Naive thymus-derived CD4-positive, alpha-beta T cell (primary cell): ENCODE measurements around the gene NDUFV3. TPM values are rescaled to one million over a fixed set of nuclear protein-coding genes. Genes with fewer than 3 reads are reported as not detected.
"Not testable (repeated sequence)": the region's sequence is repeated elsewhere in the genome, so short reads cannot be mapped to it uniquely, and the experiment has no call there.

Experiments
- ATAC-seq: fragments of 150-1000 bp; cut with Tn5 transposase; 2 replicates; pipeline ENCODE4 v1.10.0; 2021; ENCODE audit warnings: mild to moderate bottlenecking, moderate library complexity
- CTCF ChIA-PET: fragments of 350-600 bp; sonication (Branson Sonifier 250); formaldehyde crosslinking; loops from one replicate; lab custom pipeline; 2021; ENCODE audit warnings: antibody characterized with exemption; lab: Charles Lee
- POLR2A ChIA-PET: fragments of 350-600 bp; sonication (Branson Sonifier 250); formaldehyde crosslinking; loops from one replicate; lab custom pipeline; 2021; ENCODE audit warnings: antibody characterized with exemption, inconsistent platforms; lab: Charles Lee
- DNase-seq, 9 donors: peaks; one replicate each; pipeline versions ENCODE4 v3.0.0 to v3.0.0-alpha.2; 2020 to 2022; ENCODE audit warnings: mixed read lengths in 1 of 9
- H3K27ac ChIP-seq: one replicate; pipeline ENCODE4 v1.7.0; 2013; ENCODE audit warnings: mild to moderate bottlenecking, low read depth, low read length, moderate library complexity
- H3K27me3 ChIP-seq, 2 donors: one replicate each; pipeline ENCODE4 v1.7.0; 2013; ENCODE audit warnings: low read length in 2 of 2, mild to moderate bottlenecking in 2 of 2, moderate library complexity in 2 of 2; ENCODE audit not compliant: control insufficient read depth in 2 of 2, insufficient read depth in 2 of 2
- H3K36me3 ChIP-seq, 3 experiments: 1 replicate in 2 of 3; 2 replicates in 1 of 3; pipeline ENCODE4 v1.7.0; 2013; ENCODE audit warnings: low read length in 3 of 3, mild to moderate bottlenecking in 3 of 3, moderate library complexity in 1 of 3; ENCODE audit not compliant: insufficient read depth in 3 of 3, control insufficient read depth in 2 of 3
- H3K4me1 ChIP-seq, 2 donors: one replicate each; pipeline ENCODE4 v1.7.0; 2013; ENCODE audit warnings: low read length in 2 of 2, mild to moderate bottlenecking in 2 of 2, moderate library complexity in 1 of 2; ENCODE audit not compliant: control insufficient read depth in 2 of 2, insufficient read depth in 2 of 2
- H3K4me3 ChIP-seq: 2 replicates; pipeline ENCODE4 v1.7.0; 2013; ENCODE audit warnings: mild to moderate bottlenecking, low read length
- H3K9me3 ChIP-seq, 3 experiments: 1 replicate in 2 of 3; 2 replicates in 1 of 3; pipeline ENCODE4 v1.7.0; 2013; ENCODE audit warnings: low read length in 3 of 3; ENCODE audit not compliant: control insufficient read depth in 2 of 3
- H3K27ac Mint-ChIP-seq, 9 donors: one replicate each; pipeline ENCODE4 v1.8.0; 2020 to 2022; ENCODE audit warnings: mixed read lengths in 9 of 9, mild to moderate bottlenecking in 8 of 9, moderate library complexity in 5 of 9, inconsistent platforms in 2 of 9
- H3K27me3 Mint-ChIP-seq, 5 donors: one replicate each; pipeline ENCODE4 v1.8.0; 2021 to 2022; ENCODE audit warnings: mixed read lengths in 5 of 5, mild to moderate bottlenecking in 1 of 5
- H3K36me3 Mint-ChIP-seq, 5 donors: one replicate each; pipeline ENCODE4 v1.8.0; 2020 to 2022; ENCODE audit warnings: mixed read lengths in 5 of 5, mild to moderate bottlenecking in 3 of 5, inconsistent platforms in 1 of 5
- H3K4me1 Mint-ChIP-seq, 7 donors: one replicate each; pipeline ENCODE4 v1.8.0; 2020 to 2022; ENCODE audit warnings: mixed read lengths in 7 of 7, mild to moderate bottlenecking in 3 of 7, inconsistent platforms in 1 of 7
- H3K4me3 Mint-ChIP-seq, 10 donors: one replicate each; pipeline ENCODE4 v1.8.0; 2020 to 2022; ENCODE audit warnings: mild to moderate bottlenecking in 10 of 10, mixed read lengths in 10 of 10, moderate library complexity in 6 of 10, inconsistent platforms in 2 of 10
- H3K9me3 Mint-ChIP-seq, 11 donors: one replicate each; pipeline ENCODE4 v1.8.0; 2020 to 2022; ENCODE audit warnings: mixed read lengths in 11 of 11, mild to moderate bottlenecking in 4 of 11, inconsistent platforms in 1 of 11, moderate library complexity in 1 of 11
- intact Hi-C, 2 donors: fragments of 100-400 bp; cut with micrococcal nuclease; formaldehyde crosslinking; loops; one replicate each; pipeline ENCODE4 v1.15.1; 2023
- polyA plus RNA-seq, 2 donors: library from polyadenylated mRNA; unstranded; fragments of 300-500 nt; fragmentation: Illumina TruSeq; gene quantifications; one replicate each; pipeline ENCODE4 v1.2.3, GENCODE V29; 2021
- total RNA-seq, 6 experiments: library from RNA in 5 of 6; stranded (reverse) in 5 of 6; gene quantifications; 1 replicate in 5 of 6; 2 replicates in 1 of 6; pipeline ENCODE4 v1.2.3 and lab custom pipeline; 2021 to 2026

NDUFV3 gene
- total and polyA plus RNA-seq, 7 experiments from 2014 or later, result 20.0 to 33.1 (median 28.4) TPM

- H3K27me3 Mint-ChIP-seq, result no peaks in the 10 kb centered on the region
- Histone ChIP-seq H3K36me3 (peaks cover 0 to 91% (median 29%) of the 10 kb centered on the region in 3 experiments), H3K4me3 (no peak overlapping the region), H3K9me3 (no peaks in the 10 kb centered on the region), H3K27me3 (no peaks in the 10 kb centered on the region), H3K4me1 (no peaks in the 10 kb centered on the region), H3K27ac (no peak overlapping the region)
- ATAC-seq (no peak), DNase-seq (no peak)
- peaks cover 0 to 40% (median 15%) of the 10 kb centered on the region in 5 donors for H3K36me3 Mint-ChIP-seq
- peaks cover 0 to 2% (median 0%) of the 10 kb centered on the region in 11 donors for H3K9me3 Mint-ChIP-seq
- ChIA-PET CTCF (no interaction called here), POLR2A (interaction anchor here (0.6 kb wide), 2 partner anchors 10 to 991 kb away, joined by 3 read pairs; no protein-coding TSS in a partner anchor)
- intact Hi-C loops, result no loop called here
- H3K4me1 Mint-ChIP-seq, result peaks cover 7 to 29% (median 17%) of the 10 kb centered on the region in 7 donors
- no peak overlapping the region for H3K4me3 Mint-ChIP-seq
- no peak overlapping the region for H3K27ac Mint-ChIP-seq
Observed at GRCh38 chr21:42868196-42868595, 24.9 kb upstream of the NDUFV3 start.

- H3K9me3 ChIP-seq, result no peaks in the 10 kb centered on the region
- H3K27ac ChIP-seq, result no peak overlapping the region
- H3K4me3 ChIP-seq, result no peak overlapping the region
- peaks cover 3 to 16% (median 7%) of the 10 kb centered on the region in 7 donors for H3K4me1 Mint-ChIP-seq
- no peak overlapping the region for H3K27ac Mint-ChIP-seq
- peaks cover 0 to 40% (median 12%) of the 10 kb centered on the region in 5 donors for H3K36me3 Mint-ChIP-seq
- CTCF ChIA-PET, result interaction anchor here (0.6 to 0.9 kb wide), 2 partner anchors 35 to 1074 kb away, joined by 3 to 4 read pairs; no protein-coding TSS in a partner anchor
- H3K4me1 ChIP-seq, result peaks cover 2% of the 10 kb centered on the region in 2 donors
- no peak for ATAC-seq
- no peak for DNase-seq
- H3K27me3 Mint-ChIP-seq, result no peaks in the 10 kb centered on the region
- intact Hi-C loops, result no loop called here
- POLR2A ChIA-PET, result no interaction called here
- H3K9me3 Mint-ChIP-seq, result peaks cover 0 to 2% (median 0%) of the 10 kb centered on the region in 11 donors
- H3K36me3 ChIP-seq, result peaks cover 0 to 62% (median 29%) of the 10 kb centered on the region in 3 experiments
- no peaks in the 10 kb centered on the region for H3K27me3 ChIP-seq
- no peak overlapping the region for H3K4me3 Mint-ChIP-seq
Observed at GRCh38 chr21:42873096-42873495, 20.0 kb upstream of the NDUFV3 start.

GRCh38 chr21:42875811-42876210, 17.3 kb upstream of the NDUFV3 start:
- H3K4me3 Mint-ChIP-seq, H3K27me3 ChIP-seq, H3K27me3 Mint-ChIP-seq, ATAC-seq, H3K9me3 ChIP-seq, POLR2A ChIA-PET, H3K27ac Mint-ChIP-seq, intact Hi-C loops, DNase-seq, H3K9me3 Mint-ChIP-seq, H3K4me3 ChIP-seq, H3K27ac ChIP-seq: not testable (repeated sequence)
- Mint-ChIP-seq H3K4me1 (peaks cover 21 to 37% (median 26%) of the 10 kb centered on the region in 7 donors), H3K36me3 (peaks cover 0 to 31% (median 13%) of the 10 kb centered on the region in 5 donors)
- H3K4me1 ChIP-seq, result peaks cover 12 to 15% of the 10 kb centered on the region in 2 donors
- peaks cover 0 to 44% (median 20%) of the 10 kb centered on the region in 3 experiments for H3K36me3 ChIP-seq
- CTCF ChIA-PET, result interaction anchor here (0.9 kb wide), 1 partner anchor 283 kb away, joined by 3 read pairs; no protein-coding TSS in a partner anchor

- H3K27me3 Mint-ChIP-seq, result peaks cover 0 to 6% (median 0%) of the 10 kb centered on the region in 5 donors
- peak; percentile 1 for ATAC-seq
- H3K4me1 Mint-ChIP-seq, result peaks cover 19 to 41% (median 29%) of the 10 kb centered on the region in 7 donors
- peak in 3 of 9 donors; percentile 11 to 25 (median 19) for DNase-seq
- Histone ChIP-seq H3K27ac (peak overlapping the region; percentile 85), H3K4me1 (peaks cover 12 to 15% of the 10 kb centered on the region in 2 donors), H3K9me3 (no peaks in the 10 kb centered on the region), H3K4me3 (peak overlapping the region; percentile 66), H3K27me3 (no peaks in the 10 kb centered on the region), H3K36me3 (peaks cover 0 to 16% (median under 1%) of the 10 kb centered on the region in 3 experiments)
- ChIA-PET CTCF (no interaction called here), POLR2A (interaction anchor here (0.7 to 4.2 kb wide), 4 partner anchors 10 to 22 kb away, joined by 3 to 44 read pairs (median 4); partner anchors contain the start of gene NDUFV3)
- H3K9me3 Mint-ChIP-seq, result peaks cover 0 to 6% (median 0%) of the 10 kb centered on the region in 11 donors
- H3K36me3 Mint-ChIP-seq, result peaks cover 0 to 12% (median 4%) of the 10 kb centered on the region in 5 donors
- H3K4me3 Mint-ChIP-seq, result peak overlapping the region; percentile 93 to 99 (median 97)
- intact Hi-C loops, result loop anchor here in 1 of 2 donors (2.0 kb wide), 1 partner anchor 94 kb away; no protein-coding TSS in a partner anchor
- H3K27ac Mint-ChIP-seq, result peak overlapping the region; percentile 92 to 99 (median 97)
Observed at GRCh38 chr21:42878678-42878992, 14.5 kb upstream of the NDUFV3 start.

DNA sequence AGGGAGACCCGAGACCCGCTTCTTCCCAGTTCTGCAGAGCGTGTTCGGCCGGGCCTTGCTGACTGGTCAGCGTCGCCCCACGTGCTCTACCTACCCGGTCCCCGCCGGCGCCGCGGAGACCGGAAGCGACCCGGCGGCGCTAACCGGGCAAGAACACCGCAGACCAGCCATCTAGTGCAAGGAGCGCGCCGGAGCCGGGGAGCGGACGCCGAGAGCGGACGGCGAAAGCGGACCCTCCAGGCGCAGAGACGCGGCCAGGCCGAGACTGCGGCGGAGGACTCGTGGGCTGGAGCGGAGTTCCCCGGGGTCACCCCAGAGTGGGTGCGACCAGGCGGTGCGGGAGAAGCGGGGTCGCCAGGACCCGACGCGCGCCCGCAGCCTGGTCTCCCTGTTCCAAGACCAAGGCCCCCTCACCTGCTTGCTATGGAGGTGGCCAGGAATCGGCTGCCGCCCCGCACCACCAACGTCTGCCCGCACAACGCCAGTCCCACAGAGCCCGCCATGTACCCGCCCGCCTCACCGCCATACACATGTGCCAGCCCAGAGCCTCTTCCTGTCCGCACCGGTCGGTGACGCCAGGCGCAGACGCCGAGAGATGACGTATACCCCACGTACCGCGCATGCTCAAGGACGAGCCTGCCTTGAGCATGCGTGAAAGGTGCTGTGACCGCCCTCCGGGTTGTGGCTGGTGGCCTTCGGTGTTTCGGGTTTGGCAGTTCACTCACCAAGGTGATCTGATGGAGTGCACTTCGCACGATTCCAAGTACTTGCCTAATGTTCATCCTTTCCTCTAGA, 13.9 kb upstream of the NDUFV3 start, which contains the start of gene WDR4:
TSS of gene WDR4 (minus strand) at position 547 of the 795 bp plus-strand sequence. CDS start at position 503, 44 bp downstream.
- Histone ChIP-seq H3K27me3 (no peaks in the 10 kb centered on the region), H3K4me3 (peak within 1 kb of the TSS; percentile 66), H3K27ac (peak within 1 kb of the TSS; percentile 85), H3K9me3 (no peaks in the 10 kb centered on the region), H3K36me3 (peaks cover 0 to 13% (median 0%) of the 10 kb centered on the region in 3 experiments), H3K4me1 (peaks cover 12 to 15% of the 10 kb centered on the region in 2 donors)
- intact Hi-C loops, result loop anchor here (1.0 to 2.0 kb wide), 5 partner anchors 14 to 781 kb away; partner anchors contain the start of genes NDUFV3 (in 2 of the 2), PKNOX1 (in 1 of the 2) and RSPH1 (in 1 of the 2)
- DNase-seq, result peak; percentile 97 to 100 (median 99)
- peaks cover 0 to 10% (median 4%) of the 10 kb centered on the region in 5 donors for H3K36me3 Mint-ChIP-seq
- peaks cover 0 to 6% (median 0%) of the 10 kb centered on the region in 11 donors for H3K9me3 Mint-ChIP-seq
- POLR2A ChIA-PET, result interaction anchor here (0.7 to 4.2 kb wide), 5 partner anchors 11 to 817 kb away, joined by 3 to 44 read pairs (median 3); partner anchors contain the start of gene NDUFV3
- ATAC-seq, result peak; percentile 97
- H3K4me3 Mint-ChIP-seq, result peak within 1 kb of the TSS; percentile 93 to 99 (median 97)
- CTCF ChIA-PET, result no interaction called here
- H3K4me1 Mint-ChIP-seq, result peaks cover 17 to 41% (median 29%) of the 10 kb centered on the region in 7 donors
- peaks cover 0 to 6% (median 0%) of the 10 kb centered on the region in 5 donors for H3K27me3 Mint-ChIP-seq
- H3K27ac Mint-ChIP-seq, result peak within 1 kb of the TSS; percentile 94 to 100 (median 98)

DNA sequence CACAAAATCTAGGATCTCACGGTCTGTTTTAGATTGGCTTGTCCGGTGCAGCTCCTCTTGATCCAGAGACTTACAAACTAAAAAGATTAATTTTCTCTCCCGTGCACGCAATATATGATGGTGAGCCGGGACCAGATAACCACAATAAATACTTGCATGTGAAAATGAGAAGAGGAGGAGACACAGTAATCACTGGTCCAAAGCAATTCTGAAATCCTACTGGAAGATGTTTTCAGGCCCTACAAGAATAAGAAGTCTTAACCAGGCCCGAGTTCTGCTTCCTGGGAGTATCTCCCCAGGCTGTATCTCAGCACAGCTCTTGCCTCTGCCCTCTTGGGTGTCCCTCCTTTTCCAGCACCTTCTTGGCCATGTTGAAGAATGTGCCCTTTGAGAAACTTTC, 12.8 kb upstream of the NDUFV3 start:
- CTCF ChIA-PET, result no interaction called here
- Mint-ChIP-seq H3K9me3 (peaks cover 0 to 6% (median 0%) of the 10 kb centered on the region in 11 donors), H3K27me3 (peaks cover 0 to 6% (median 0%) of the 10 kb centered on the region in 5 donors), H3K36me3 (peaks cover 0 to 4% (median 3%) of the 10 kb centered on the region in 5 donors), H3K4me3 (peak overlapping the region; percentile 93 to 99 (median 97)), H3K27ac (peak overlapping the region; percentile 94 to 100 (median 98)), H3K4me1 (peaks cover 17 to 41% (median 29%) of the 10 kb centered on the region in 7 donors)
- DNase-seq (peak in 1 of 9 donors; percentile 4), ATAC-seq (no peak)
- no peaks in the 10 kb centered on the region for H3K27me3 ChIP-seq
- no peaks in the 10 kb centered on the region for H3K9me3 ChIP-seq
- H3K27ac ChIP-seq, result peak overlapping the region; percentile 85
- intact Hi-C loops, result no loop called here
- peak overlapping the region; percentile 66 for H3K4me3 ChIP-seq
- peaks cover 12 to 15% of the 10 kb centered on the region in 2 donors for H3K4me1 ChIP-seq
- POLR2A ChIA-PET, result interaction anchor here (1.3 to 4.2 kb wide), 3 partner anchors 10 to 18 kb away, joined by 3 to 44 read pairs (median 6); partner anchors contain the start of gene NDUFV3
- H3K36me3 ChIP-seq, result peaks cover 0 to 11% (median 0%) of the 10 kb centered on the region in 3 experiments
